HG02938 (cell line): ENCODE data around the gene UNC13B.
"Not testable (repeated sequence)": the region's sequence is repeated elsewhere in the genome, so short reads cannot be mapped to it uniquely, and the experiment has no call there.

Source experiments
- ATAC-seq: cut with Tn5 transposase; IDR thresholded peaks from one replicate; pipeline ENCODE4 v1.9.1; 2021; ENCODE audit warnings: mild to moderate bottlenecking, moderate library complexity; ENCODE audit not compliant: unreplicated experiment

UNC13B gene

GRCh38 chr9:35162605-35163315 lies 951 bp downstream of the UNC13B start:
- no peak for ATAC-seq

DNA sequence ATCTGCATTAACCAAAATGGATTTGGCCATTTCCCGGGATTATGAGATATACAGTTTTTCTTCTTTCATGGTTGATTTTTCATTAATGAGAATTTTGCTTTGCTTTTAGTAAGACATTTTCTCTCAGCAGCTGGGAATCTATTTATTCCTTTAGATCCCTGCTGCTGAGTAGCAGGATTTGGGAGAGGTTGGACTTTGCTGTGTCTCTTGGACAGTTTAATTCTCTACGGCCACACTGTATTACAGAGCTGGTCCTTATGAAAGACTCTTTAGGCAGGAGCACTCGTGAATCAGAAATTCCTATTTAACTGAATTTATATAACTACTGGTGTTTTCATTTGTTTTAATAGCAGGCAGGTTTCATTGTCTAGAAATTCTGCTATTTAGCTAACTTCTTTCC lies 1.6 kb downstream of the UNC13B start:
- ATAC-seq = no peak

GRCh38 chr9:35164711-35165110 lies 2.9 kb downstream of the UNC13B start:
- ATAC-seq = no peak

DNA sequence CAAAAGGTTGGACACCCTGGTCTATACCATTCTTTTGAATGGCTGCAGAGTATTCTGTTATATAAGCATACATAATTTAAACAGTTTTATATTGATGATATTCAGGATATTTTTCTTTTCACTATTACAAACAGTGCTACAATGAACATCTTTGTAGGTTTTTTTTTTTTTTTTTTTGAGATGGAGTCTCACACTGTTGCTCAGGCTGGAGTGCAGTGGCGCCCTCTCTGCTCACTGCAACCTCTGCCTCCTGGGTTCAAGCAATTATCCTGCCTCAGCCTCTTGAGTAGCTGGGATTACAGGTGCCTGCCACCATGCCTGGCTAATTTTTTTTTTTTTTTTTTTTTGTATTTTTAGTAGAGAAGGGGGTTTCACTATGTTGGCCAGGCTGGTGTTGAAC lies 5.6 kb downstream of the UNC13B start:
- not testable (repeated sequence) for ATAC-seq

- no peak for ATAC-seq
Measured at GRCh38 chr9:35168963-35169362, 7.2 kb downstream of the UNC13B start.

GRCh38 chr9:35172878-35173277 lies 11.1 kb downstream of the UNC13B start:
- ATAC-seq = no peak

GRCh38 chr9:35177520-35177919 lies 15.7 kb downstream of the UNC13B start:
- ATAC-seq = no peak

- ATAC-seq = no peak
Measured at GRCh38 chr9:35179347-35180280, 17.8 kb downstream of the UNC13B start.

DNA sequence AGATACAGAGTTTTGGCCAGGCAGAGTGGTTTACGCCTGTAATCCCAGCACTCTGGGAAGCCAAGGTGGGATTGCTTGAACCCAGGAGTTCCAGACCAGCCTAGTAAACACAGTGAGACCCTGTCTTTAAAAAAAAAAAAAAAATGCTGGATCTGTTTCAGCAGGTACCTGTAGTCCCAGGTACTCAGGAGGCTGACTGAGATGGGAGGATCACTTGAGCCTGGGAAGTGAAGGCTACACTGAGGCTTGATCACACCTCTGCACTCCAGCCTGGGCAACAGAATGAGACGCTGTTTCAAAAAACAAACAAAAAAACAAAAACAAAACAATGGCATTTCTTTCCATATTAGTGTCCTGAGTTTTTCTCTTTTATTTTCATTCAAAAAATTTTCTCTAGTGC lies 19.0 kb downstream of the UNC13B start:
- no peak for ATAC-seq

GRCh38 chr9:35182401-35182800 lies 20.6 kb downstream of the UNC13B start:
- not testable (repeated sequence) for ATAC-seq

DNA sequence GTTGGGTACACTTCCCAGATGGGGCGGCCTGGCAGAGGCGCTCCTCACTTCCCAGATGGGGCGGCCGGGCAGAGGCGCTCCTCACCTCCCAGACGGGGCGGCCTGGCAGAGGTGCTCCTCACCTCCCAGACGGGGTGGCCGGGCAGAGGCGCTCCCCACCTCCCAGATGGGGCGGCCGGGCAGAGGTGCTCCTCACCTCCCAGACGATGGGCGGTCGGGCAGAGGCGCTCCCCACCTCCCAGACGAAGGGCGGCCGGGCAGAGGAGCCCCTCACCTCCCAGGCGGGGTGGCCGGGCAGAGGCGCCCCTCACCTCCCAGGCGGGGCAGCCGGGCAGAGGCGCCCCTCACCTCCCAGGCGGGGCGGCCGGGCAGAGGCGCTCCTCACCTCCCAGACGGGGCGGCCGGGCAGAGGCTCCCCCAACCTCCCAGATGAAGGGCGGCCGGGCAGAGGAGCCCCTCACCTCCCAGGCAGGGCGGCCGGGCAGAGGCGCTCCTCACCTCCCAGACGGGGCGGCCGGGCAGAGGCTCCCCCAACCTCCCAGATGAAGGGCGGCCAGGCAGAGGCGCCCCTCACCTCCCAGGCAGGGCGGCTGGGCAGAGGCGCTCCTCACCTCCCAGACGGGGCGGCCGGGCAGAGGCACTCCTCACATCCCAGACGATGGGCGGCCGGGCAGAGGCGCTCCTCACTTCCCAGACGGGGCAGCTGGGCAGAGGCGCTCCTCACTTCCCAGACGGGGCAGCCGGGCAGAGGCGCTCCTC lies 21.4 kb downstream of the UNC13B start:
- ATAC-seq = not testable (repeated sequence)

GRCh38 chr9:35183755-35184480 lies 22.1 kb downstream of the UNC13B start:
- ATAC-seq = not testable (repeated sequence)

DNA sequence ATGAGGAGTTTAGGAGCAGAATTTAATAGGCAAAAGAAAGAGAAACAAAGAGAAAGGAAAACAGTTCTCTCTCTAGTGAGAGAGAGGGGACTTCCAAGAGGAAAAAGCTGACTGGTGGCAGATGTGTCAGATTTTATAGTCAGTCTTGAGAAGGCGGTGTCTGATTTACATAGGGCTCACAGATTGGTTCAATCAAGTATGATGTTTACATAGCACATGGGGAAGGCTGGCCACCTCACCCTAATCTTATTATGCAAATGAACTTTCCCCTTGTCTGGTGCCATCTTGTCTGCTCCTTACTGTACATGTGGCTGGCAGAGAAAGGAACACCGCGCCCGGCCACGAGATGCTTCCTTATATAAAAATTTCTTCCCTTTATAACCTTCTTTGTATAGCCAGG lies 24.7 kb downstream of the UNC13B start:
- no peak for ATAC-seq

DNA sequence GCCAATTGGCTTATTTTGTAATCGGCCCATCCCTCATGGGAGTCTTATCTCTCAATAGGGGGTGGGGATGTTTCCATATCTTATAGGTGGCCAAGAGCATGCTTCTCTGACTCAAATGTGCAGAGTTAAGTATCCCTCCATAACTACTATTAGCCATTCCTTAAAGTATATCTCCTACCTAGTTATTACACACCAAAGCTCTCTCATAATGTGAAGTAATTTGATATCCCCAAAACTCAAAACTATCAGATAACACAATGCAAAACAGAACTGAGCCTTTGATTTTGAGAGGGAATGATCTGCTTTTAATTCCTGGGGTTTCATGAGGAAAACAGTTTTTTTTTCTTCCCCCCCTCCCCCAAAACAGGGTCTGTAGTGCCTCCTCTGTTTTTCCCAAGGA lies 28.4 kb downstream of the UNC13B start:
- no peak for ATAC-seq

DNA sequence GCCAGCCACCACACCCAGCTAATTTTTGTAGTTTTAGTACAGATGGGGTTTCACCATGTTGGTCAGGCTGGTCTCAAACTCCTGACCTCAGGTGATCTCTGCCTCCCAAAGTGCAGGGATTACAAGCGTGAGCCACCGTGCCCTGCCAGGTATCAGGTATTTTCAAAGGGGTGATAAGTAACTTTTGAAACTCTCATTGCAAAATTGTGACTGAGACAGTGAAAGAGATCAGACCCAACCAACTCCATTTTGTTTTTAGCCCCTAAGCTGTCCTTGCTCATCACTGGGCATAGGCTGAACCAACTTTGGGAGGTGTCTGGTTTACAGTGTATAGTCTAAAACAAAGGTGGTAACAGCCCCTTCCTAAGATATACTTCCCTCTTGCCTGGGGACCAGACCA lies 29.3 kb downstream of the UNC13B start:
- ATAC-seq = no peak

GRCh38 chr9:35193762-35194161 lies 32.0 kb downstream of the UNC13B start:
- no peak for ATAC-seq

- no peak for ATAC-seq
Measured at GRCh38 chr9:35195683-35196082, 33.9 kb downstream of the UNC13B start.

DNA sequence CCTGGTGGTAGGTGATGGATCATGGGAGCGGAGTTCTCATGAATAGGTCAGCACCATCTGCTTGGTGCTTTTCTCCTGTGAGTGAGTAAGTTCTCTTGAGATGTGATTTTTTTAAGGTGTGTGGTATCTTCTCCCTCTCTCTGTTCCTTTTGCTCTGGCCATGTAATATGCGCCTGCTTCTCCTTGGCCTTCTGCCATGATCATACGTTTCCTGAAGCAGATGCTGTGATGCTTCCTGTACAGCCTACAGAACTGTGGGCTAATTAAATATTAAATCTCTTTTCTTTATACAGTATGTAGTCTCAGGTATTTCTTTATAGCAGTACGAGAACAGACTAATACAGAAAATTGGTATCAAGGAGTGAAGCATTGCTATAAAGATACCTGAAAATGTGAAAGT lies 36.4 kb downstream of the UNC13B start:
- ATAC-seq = no peak

DNA sequence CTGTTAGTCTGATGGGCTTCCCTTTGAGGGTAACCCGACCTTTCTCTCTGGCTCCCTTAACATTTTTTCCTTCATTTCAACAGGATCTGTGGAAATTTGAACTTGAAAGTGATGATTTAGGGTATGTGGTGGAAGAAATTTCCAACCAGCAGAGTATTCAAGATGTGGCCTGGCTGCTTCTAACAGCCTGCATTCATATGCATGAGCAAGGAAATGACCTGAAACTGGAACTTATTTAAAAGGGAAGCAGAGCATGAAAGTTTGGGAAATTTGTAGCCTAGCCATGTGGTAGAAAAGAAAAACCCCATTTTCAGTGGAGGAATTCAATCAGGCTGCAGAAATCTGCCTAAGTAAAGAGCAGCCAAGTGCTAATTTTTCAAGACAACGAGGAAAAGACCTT lies 41.7 kb downstream of the UNC13B start:
- no peak for ATAC-seq

- ATAC-seq = no peak
Measured at GRCh38 chr9:35205340-35205739, 43.5 kb downstream of the UNC13B start.

GRCh38 chr9:35211854-35212253 lies 50.0 kb downstream of the UNC13B start:
- ATAC-seq = no peak
